ENCODE measurements around the gene NEGR1.
A peak's percentile ranks its signal among the peaks of the same experiment; 100 is the strongest.

NEGR1 gene

DNA sequence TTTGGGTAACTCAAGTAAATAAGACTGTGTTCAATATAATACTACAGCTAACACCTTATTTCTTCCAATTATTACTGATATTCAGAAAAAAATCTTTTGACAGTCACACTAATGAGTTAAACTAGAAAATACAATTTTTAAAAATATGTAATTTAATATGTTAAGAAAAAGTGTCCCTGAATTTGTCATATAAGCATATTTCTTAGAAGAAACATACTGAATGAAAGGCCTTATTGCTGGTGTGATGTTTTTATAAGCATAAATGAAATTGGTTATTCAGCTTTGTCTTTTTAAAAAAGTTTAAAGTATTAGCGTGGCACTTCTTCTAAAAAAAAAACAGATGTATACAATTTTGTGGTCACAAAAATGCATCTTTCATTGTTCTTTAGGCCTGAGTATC, 267.3 kb downstream of the NEGR1 start:
- no peak for DNase-seq

DNA sequence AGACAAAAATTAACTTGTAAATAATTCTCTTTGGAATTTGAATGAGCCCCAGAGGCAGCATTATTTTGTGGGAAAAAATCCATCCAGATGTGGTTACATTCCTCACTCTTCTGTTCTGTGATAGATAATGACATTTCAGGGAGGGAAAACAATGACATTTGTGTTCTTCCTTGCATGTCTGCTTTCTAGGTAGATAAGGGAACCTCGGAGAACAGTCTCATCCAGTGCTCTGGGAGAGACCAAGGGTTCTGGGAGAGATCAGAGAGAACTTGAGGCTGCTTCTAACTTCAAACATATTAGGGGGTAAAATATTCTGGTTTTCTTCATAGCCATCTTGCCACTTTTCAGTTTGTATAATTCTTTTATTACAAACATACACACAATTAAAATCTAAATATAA, 269.2 kb downstream of the NEGR1 start:
- DNase-seq, result no peak

- no peak for DNase-seq
These were observed 270.6 kb downstream of the NEGR1 start for GRCh38 chr1:72011721-72012120.

- no peak for DNase-seq
These were observed 272.3 kb downstream of the NEGR1 start for GRCh38 chr1:72010094-72010431.

DNA sequence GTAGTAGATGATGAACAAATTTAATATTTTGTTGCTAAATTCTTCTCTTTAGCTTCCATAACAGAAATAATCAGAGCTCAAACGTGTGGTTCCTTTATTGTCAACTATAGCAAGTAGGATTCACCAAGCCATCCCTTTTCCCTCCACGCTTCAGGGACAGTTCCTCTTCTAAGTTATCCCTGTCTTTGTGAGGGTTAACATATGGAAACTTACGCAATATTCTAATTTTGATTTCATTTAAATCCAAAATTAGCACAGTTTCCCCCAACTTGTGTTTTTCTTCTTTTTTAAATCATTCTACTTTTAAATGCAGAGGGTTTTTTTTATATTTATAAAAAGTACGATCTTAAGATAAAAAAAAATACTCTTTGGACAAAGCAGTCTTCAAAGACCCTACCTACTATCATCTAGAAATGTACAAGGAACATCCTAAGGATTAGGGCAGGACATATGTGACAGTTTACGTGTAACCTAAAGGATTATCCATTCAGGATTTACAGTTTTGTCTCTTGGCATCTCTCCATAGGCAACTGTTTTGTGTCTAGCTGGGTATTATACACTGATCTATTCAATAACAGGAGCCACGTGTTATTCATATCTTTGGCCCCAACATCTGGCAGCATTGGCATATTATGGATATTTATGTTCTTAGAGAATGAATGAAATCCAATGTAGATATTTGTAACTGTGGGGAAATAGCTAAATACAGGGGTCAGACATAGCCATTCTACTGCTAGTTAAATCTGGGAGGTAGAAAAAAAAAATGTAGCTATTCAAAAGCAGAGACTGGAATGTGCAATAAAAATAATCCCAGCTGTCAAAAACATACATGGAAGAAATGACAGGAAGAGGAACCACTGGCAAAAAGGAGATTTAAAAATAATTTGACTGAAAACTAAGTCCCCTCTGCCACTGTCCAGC, 272.9 kb downstream of the NEGR1 start:
- DNase-seq, result no peak

GRCh38 chr1:72007312-72007711, 275.0 kb downstream of the NEGR1 start:
- no peak for DNase-seq

- DNase-seq, result no peak
These were observed 276.2 kb downstream of the NEGR1 start for GRCh38 chr1:72006092-72006491.

DNA sequence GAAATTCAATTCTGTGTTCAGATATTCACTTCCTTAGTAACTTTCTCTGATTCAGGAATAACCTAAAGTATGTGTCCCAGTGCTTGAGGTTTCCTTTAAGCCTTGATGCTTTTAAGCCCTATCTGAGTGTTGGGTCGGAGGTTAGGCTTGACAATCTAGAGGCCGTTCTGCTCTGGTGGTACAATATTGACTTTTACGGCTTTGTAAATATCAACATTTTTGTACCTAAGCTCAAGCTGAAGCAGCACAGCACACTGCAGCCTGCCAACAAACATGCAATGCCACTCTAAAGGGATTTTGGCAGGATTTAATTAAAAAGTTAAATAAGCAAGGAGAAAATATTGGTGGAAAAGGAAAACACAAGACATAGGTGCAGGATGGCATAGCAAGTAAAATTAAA, 279.2 kb downstream of the NEGR1 start:
- no peak for DNase-seq

GRCh38 chr1:72000809-72001208, 281.5 kb downstream of the NEGR1 start:
- peak; percentile 23 for DNase-seq

DNA sequence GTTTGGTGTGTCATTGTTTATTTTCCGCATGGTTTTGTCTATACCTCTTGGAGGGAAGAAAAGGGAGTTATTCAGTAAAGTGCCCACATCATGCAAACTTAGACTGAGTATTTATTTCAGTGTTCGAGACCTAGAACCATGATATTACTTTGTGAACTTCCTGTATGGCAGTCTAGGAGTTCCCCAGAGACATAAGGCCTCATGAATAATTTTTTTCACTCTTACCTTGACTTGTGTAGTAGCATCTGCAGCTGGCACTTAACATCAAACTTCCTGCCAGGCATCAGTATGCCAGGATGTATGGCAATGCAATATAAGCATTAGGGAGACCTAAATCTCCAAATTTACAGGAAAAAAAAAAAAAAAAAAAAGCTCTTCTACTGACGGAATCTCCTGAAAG, 287.7 kb downstream of the NEGR1 start:
- no peak for DNase-seq

DNA sequence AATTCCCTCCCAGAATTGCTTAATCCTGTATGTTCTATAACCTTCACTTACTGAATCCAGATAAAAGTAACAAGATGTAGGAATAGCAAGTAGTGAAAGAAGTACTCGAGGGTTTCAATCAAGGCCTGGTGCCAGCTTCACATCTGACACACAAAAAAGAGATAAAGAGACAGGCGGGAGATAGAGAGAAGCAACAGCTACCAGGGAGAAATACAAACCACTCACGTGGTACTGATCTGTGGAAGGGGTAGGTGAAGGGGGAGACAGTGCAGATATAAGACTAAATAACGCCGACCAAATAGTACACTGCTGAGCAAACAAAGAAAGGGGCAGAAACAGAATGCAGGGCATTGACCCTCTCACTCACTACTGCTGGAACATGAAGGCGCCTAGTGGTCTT, 295.2 kb downstream of the NEGR1 start:
- no peak for DNase-seq

GRCh38 chr1:71986160-71986559, 296.2 kb downstream of the NEGR1 start:
- no peak for DNase-seq

DNA sequence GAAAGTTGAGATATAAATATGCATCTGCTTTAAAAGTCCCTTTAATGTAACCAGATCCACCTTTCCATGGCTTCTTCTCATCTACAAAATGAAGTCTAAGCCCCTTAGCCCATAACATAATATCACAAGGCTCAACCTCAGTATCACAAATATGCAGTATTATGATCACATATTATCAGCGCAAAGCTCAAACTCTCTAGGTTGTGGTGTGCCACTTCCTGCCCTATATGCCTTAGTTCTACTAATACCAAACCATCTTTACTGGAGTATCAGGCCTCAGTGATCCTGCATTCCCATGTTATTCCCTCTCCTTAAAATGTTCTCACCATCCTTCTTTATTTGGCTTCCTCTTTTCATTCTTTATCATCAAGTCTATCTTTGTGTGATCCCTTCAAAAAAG, 301.8 kb downstream of the NEGR1 start:
- DNase-seq, result no peak

GRCh38 chr1:71979882-71980281, 302.5 kb downstream of the NEGR1 start:
- no peak for DNase-seq

DNA sequence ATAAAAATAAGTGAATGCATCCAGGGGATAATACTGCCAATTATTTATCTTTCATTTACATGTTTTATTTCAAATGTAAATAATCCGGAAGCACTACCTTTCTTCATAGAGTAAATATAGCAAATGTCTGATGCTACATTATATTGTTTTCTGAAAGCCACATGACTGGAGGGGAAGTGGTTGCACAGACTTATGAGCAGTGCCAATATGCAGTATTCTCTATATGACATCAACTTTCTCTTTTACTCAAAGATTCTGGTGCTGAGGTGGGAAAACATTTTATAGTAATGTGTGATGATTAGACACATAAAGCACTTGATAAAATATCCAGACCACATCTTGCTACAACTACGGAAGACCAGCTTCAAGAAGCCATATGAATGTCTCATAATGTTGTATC, 314.7 kb downstream of the NEGR1 start:
- no peak for DNase-seq

DNA sequence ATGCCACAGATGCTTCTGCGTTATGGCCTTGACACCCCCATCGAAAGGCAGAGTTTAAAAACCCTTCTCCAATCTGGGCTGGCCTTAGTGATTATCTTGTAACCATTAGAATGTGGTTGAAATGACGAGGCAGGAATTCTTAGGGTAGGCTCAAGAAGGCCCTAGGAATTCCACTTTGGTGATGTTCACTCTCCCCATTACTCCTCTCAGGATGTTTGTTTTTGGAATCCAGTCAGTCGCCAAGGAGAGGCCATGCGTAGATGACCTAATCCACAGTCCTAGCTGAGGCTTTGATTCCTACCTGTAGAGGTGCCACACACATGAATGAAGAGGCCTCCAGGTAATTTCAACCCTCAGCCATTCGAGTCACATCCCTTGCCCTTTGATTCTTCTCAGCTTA, 318.2 kb downstream of the NEGR1 start:
- no peak for DNase-seq

GRCh38 chr1:71956613-71957285, 325.6 kb downstream of the NEGR1 start:
- no peak for DNase-seq

GRCh38 chr1:71950579-71950978, 331.8 kb downstream of the NEGR1 start:
- DNase-seq, result no peak

- no peak for DNase-seq
These were observed 332.7 kb downstream of the NEGR1 start for GRCh38 chr1:71949681-71950080.

DNA sequence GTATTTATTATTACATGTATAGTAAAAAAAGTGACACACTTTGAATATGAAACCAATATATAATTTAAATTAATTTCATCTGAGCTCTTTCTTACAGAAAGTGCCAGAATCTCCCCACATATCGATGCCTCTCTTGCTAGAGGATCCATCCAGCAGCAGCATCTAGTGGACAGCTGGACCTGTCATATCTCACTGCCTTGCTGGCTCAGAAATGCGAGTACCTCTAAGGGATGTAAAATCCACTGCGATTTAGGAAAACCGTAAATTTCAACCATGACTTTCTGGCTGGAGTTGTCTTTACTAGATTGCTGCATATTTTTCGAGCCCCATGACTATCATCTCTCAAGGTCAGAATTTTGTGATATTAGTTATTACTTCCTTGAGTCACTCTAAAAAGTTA, 333.8 kb downstream of the NEGR1 start:
- DNase-seq, result no peak

GRCh38 chr1:71944006-71944405, 338.3 kb downstream of the NEGR1 start:
- DNase-seq, result no peak

GRCh38 chr1:71940261-71940660, 342.1 kb downstream of the NEGR1 start:
- DNase-seq, result no peak

GRCh38 chr1:71930511-71930910, 351.8 kb downstream of the NEGR1 start:
- no peak for DNase-seq

GRCh38 chr1:71921935-71922559, 360.3 kb downstream of the NEGR1 start:
- no peak for DNase-seq

Data from NCI-H1105 treated with DMSO at 0.1 percent for 48 hours (cell line).